Caco-2 (cell line): ENCODE data around the gene YARS1. TPM values are rescaled to one million over a fixed set of nuclear protein-coding genes. Genes with fewer than 3 reads are reported as not detected.
"Not testable (repeated sequence)": the region's sequence is repeated elsewhere in the genome, so short reads cannot be mapped to it uniquely, and the experiment has no call there.

Experiments used
- BruUV-seq: library from RNA; stranded (reverse); fragments of 400-500 nt; replicated peaks from 2 replicates; lab custom pipeline; 2021; lab: Mats Ljungman, UMichigan
- CTCF ChIA-PET: fragments of 300-600 bp; sonication (Branson Sonifier 250); formaldehyde crosslinking; loops from one replicate; lab custom pipeline; 2022; ENCODE audit warnings: antibody characterized with exemption; lab: Charles Lee
- POLR2A ChIA-PET: fragments of 300-600 bp; sonication (Branson Sonifier 250); formaldehyde crosslinking; loops from one replicate; lab custom pipeline; 2022; ENCODE audit warnings: antibody characterized with exemption; lab: Charles Lee
- DNase-seq, 2 experiments: peaks; one replicate each; pipeline versions ENCODE4 v3.0.0 to v3.0.0-alpha.2; 2020 to 2022
- H3K27me3 ChIP-seq: replicated peaks from 2 replicates; pipeline ENCODE4 v1.6.0; 2011; ENCODE audit warnings: low read length; ENCODE audit not compliant: control insufficient read depth, insufficient read depth
- H3K36me3 ChIP-seq: 2 replicates; pipeline ENCODE4 v1.5.1; 2011; ENCODE audit warnings: low read length; ENCODE audit not compliant: control insufficient read depth, insufficient read depth
- H3K4me1 ChIP-seq: fragments of 250-450 bp; sonication (Bioruptor Pico); 2 replicates; pipeline ENCODE4 v1.5.1; 2020; ENCODE audit warnings: mild to moderate bottlenecking
- H3K4me3 ChIP-seq: 2 replicates; pipeline ENCODE4 v1.5.1; 2011; ENCODE audit warnings: low read depth, mild to moderate bottlenecking, control low read depth, low read length
- H3K9me3 ChIP-seq: fragments of 250-450 bp; sonication (Bioruptor Pico); 2 replicates; pipeline ENCODE4 v1.5.1; 2020; ENCODE audit warnings: mild to moderate bottlenecking, moderate library complexity
- H3K27ac Mint-ChIP-seq: one replicate; pipeline ENCODE4 v1.8.0; 2022; ENCODE audit warnings: mixed read lengths; ENCODE audit not compliant: unreplicated experiment
- H3K27me3 Mint-ChIP-seq: one replicate; pipeline ENCODE4 v1.8.0; 2022; ENCODE audit warnings: mixed read lengths; ENCODE audit not compliant: insufficient read depth, unreplicated experiment
- H3K36me3 Mint-ChIP-seq: one replicate; pipeline ENCODE4 v1.8.0; 2022; ENCODE audit warnings: mild to moderate bottlenecking, mixed read lengths; ENCODE audit not compliant: insufficient read depth, unreplicated experiment
- H3K4me1 Mint-ChIP-seq: one replicate; pipeline ENCODE4 v1.8.0; 2022; ENCODE audit warnings: low read depth, mixed read lengths; ENCODE audit not compliant: unreplicated experiment
- H3K4me3 Mint-ChIP-seq: one replicate; pipeline ENCODE4 v1.8.0; 2022; ENCODE audit warnings: mild to moderate bottlenecking, moderate library complexity, mixed read lengths; ENCODE audit not compliant: unreplicated experiment
- H3K9me3 Mint-ChIP-seq: one replicate; pipeline ENCODE4 v1.8.0; 2022; ENCODE audit warnings: mixed read lengths; ENCODE audit not compliant: unreplicated experiment
- CTCF ChIP-seq, 2 experiments: fragments of 200-600 bp in 1 of 2; IDR thresholded peaks; 1 replicate in 1 of 2; 2 replicates in 1 of 2; pipeline versions ENCODE4 v1.5.1 to v1.8.0; 2011 to 2022; ENCODE audit warnings: antibody characterized with exemption in 1 of 2, control low read depth in 1 of 2, inconsistent platforms in 1 of 2, low read depth in 1 of 2, low read length in 1 of 2, mild to moderate bottlenecking in 1 of 2, moderate library complexity in 1 of 2; ENCODE audit not compliant: insufficient read depth in 1 of 2, severe bottlenecking in 1 of 2, unreplicated experiment in 1 of 2
- intact Hi-C: fragments of 100-400 bp; cut with micrococcal nuclease; formaldehyde crosslinking; loops from one replicate; pipeline ENCODE4 v1.10.0; 2022; ENCODE audit not compliant: unreplicated experiment
- total RNA-seq: library from RNA; stranded (reverse); gene quantifications from 2 replicates; pipeline ENCODE4 v1.2.3, GENCODE V29; 2022

The YARS1 gene
- total RNA-seq, 1 experiment from 2014 or later: 184 TPM

DNA sequence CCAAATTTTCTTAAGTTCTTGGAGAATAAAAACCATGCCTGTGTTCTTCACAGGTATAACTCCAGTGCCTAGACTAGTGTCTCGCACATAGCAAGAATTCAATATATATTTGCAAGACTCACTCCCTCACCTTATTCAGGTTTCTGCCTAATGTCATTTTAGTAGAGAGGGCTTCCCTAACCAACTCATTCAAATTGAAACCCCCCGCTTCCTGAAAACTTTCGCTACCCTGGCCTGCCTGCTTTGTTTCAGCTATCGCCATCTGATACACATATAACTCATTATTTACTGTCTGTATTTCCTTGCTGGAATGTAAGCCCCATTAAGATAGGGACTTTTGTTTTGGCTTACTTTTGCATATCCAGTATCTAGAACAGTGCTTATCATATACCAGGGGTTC lies 8.6 kb downstream of the YARS1 start:
- peaks cover 17% of the 10 kb centered on the region for H3K4me1 ChIP-seq
- TF ChIP-seq CTCF (IDR thresholded peaks at IDR 0.05; ENCODE audit: insufficient read depth in 1 of 2, low read depth in 1 of 2, low read length in 1 of 2, severe bottlenecking in 1 of 2, unreplicated experiment in 1 of 2): no peak
- intact Hi-C loops: no loop called here
- ChIA-PET POLR2A (no interaction called here), CTCF (no interaction called here)
- H3K4me3 ChIP-seq: no peak overlapping the region
- no peaks in the 10 kb centered on the region for H3K36me3 ChIP-seq
- Mint-ChIP-seq H3K4me3 (no peak overlapping the region), H3K4me1 (peaks cover 21% of the 10 kb centered on the region), H3K27me3 (no peaks in the 10 kb centered on the region), H3K9me3 (no peaks in the 10 kb centered on the region), H3K36me3 (peaks cover 87% of the 10 kb centered on the region), H3K27ac (no peak overlapping the region)
- BruUV-seq: no TSS peak
- DNase-seq: no peak
- no peaks in the 10 kb centered on the region for H3K9me3 ChIP-seq
- no peaks in the 10 kb centered on the region for H3K27me3 ChIP-seq

- BruUV-seq: no TSS peak
- TF ChIP-seq CTCF (IDR thresholded peaks at IDR 0.05; ENCODE audit: insufficient read depth in 1 of 2, low read depth in 1 of 2, low read length in 1 of 2, severe bottlenecking in 1 of 2, unreplicated experiment in 1 of 2): no peak
- H3K4me3 Mint-ChIP-seq: no peak overlapping the region
- Histone ChIP-seq H3K4me1 (peaks cover 11% of the 10 kb centered on the region), H3K27me3 (no peaks in the 10 kb centered on the region), H3K9me3 (no peaks in the 10 kb centered on the region), H3K4me3 (no peak overlapping the region), H3K36me3 (no peaks in the 10 kb centered on the region)
- H3K36me3 Mint-ChIP-seq: peaks cover 87% of the 10 kb centered on the region
- H3K27me3 Mint-ChIP-seq: no peaks in the 10 kb centered on the region
- H3K9me3 Mint-ChIP-seq: no peaks in the 10 kb centered on the region
- peaks cover 13% of the 10 kb centered on the region for H3K4me1 Mint-ChIP-seq
- H3K27ac Mint-ChIP-seq: no peak overlapping the region
- intact Hi-C loops: no loop called here
- DNase-seq: no peak
- ChIA-PET CTCF (no interaction called here), POLR2A (no interaction called here)
Measured at GRCh38 chr1:32806910-32807523, 10.1 kb downstream of the YARS1 start.

DNA sequence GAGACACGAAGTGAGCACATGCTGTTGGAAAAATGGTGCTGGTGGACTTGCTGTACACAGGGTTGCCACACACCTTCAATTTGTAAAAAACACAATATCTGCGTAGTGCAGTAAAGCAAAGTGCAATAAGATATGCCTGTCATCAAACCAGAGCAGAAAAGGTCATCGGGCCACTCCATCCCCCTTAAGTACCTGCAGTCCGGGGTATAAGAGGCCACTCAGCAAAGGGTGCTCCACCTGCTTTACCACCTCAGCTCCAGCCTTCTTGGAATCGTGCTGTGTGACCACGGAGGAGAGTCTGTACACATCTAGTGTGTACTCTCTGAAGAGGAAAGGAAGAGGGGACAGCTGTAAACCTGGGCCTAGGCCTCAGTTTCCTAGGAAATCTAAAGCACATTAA lies 10.9 kb downstream of the YARS1 start:
- H3K27ac Mint-ChIP-seq: no peak overlapping the region
- TF ChIP-seq CTCF (IDR thresholded peaks at IDR 0.05; ENCODE audit: insufficient read depth in 1 of 2, low read depth in 1 of 2, low read length in 1 of 2, severe bottlenecking in 1 of 2, unreplicated experiment in 1 of 2): no peak
- H3K27me3 Mint-ChIP-seq: no peaks in the 10 kb centered on the region
- Histone ChIP-seq H3K9me3 (no peaks in the 10 kb centered on the region), H3K4me3 (no peak overlapping the region), H3K4me1 (peaks cover 6% of the 10 kb centered on the region; the same call in 1 of the 2 replicates), H3K36me3 (no peaks in the 10 kb centered on the region), H3K27me3 (no peaks in the 10 kb centered on the region)
- no peaks in the 10 kb centered on the region for H3K9me3 Mint-ChIP-seq
- H3K4me1 Mint-ChIP-seq: peaks cover 8% of the 10 kb centered on the region
- peaks cover 92% of the 10 kb centered on the region for H3K36me3 Mint-ChIP-seq
- H3K4me3 Mint-ChIP-seq: no peak overlapping the region
- no peak for DNase-seq
- BruUV-seq: no TSS peak
- ChIA-PET POLR2A (no interaction called here), CTCF (no interaction called here)
- intact Hi-C loops: no loop called here

- H3K9me3 ChIP-seq, H3K27me3 ChIP-seq, H3K27me3 Mint-ChIP-seq, H3K36me3 ChIP-seq, H3K4me1 ChIP-seq, CTCF ChIA-PET, intact Hi-C loops, H3K9me3 Mint-ChIP-seq, H3K4me3 Mint-ChIP-seq, H3K4me3 ChIP-seq, BruUV-seq, POLR2A ChIA-PET, H3K4me1 Mint-ChIP-seq, H3K27ac Mint-ChIP-seq, DNase-seq: not testable (repeated sequence)
- peaks cover 91% of the 10 kb centered on the region for H3K36me3 Mint-ChIP-seq
Measured at GRCh38 chr1:32804460-32804859, 12.7 kb downstream of the YARS1 start.
